GM12878 (cell line): ENCODE results near the gene ESR1. TPM values are rescaled to one million over a fixed set of nuclear protein-coding genes. Genes with fewer than 3 reads are reported as not detected.

ENCODE experiments used
- ATAC-seq: fragments of 200-7000 bp; cut with Tn5 transposase; 3 replicates; pipeline ENCODE4 v1.9.1; 2020; ENCODE audit warnings: mild to moderate bottlenecking, moderate library complexity
- BruUV-seq: library from RNA; stranded (reverse); fragments of 400-500 nt; replicated peaks from 2 replicates; lab custom pipeline; 2021; lab: Mats Ljungman, UMichigan
- CTCF ChIA-PET: fragments of 300-600 bp; sonication (Branson Sonifier 250); formaldehyde crosslinking; extraction: SDS; loops from one replicate; lab custom pipeline; 2021; ENCODE audit warnings: inconsistent platforms; lab: Yijun Ruan, JAX
- POLR2A ChIA-PET: fragments of 350-600 bp; formaldehyde crosslinking; extraction: SDS; loops from one replicate; lab custom pipeline; 2021; ENCODE audit warnings: inconsistent platforms; lab: Charles Lee
- RAD21 ChIA-PET: fragments of 300-600 bp; sonication (Branson Sonifier 250); formaldehyde crosslinking; loops from one replicate; lab custom pipeline; 2023; ENCODE audit warnings: antibody characterized with exemption; ENCODE audit not compliant: unreplicated experiment; lab: Charles Lee
- SMC1A ChIA-PET: fragments of 300-600 bp; sonication (Branson Sonifier 250); formaldehyde crosslinking; loops from one replicate; lab custom pipeline; 2023; ENCODE audit not compliant: unreplicated experiment, uncharacterized antibody; lab: Charles Lee
- DNase-seq: peaks from one replicate; pipeline ENCODE4 v3.0.0-alpha.2; 2011; ENCODE audit warnings: low read depth, low spot score
- FAIRE-seq: peaks from 3 replicates; lab custom pipeline; 2011; peaks lifted over from hg19 to GRCh38; lab: Jason Lieb, UNC
- H2AFZ ChIP-seq: 2 replicates; pipeline ENCODE4 v1.6.0; 2011; ENCODE audit warnings: low read depth, low read length, control low read depth; ENCODE audit not compliant: control insufficient read depth
- H3K27ac ChIP-seq: 2 replicates; pipeline ENCODE4 v1.5.1; 2011; ENCODE audit warnings: control low read depth; ENCODE audit not compliant: control insufficient read depth, insufficient read depth
- H3K27me3 ChIP-seq, 2 experiments: replicated peaks in 1 of 2; 2 replicates each; pipeline versions ENCODE4 v1.6.0 to v1.6.1; 2011; ENCODE audit warnings: low read length in 1 of 2; ENCODE audit not compliant: control insufficient read depth in 2 of 2, insufficient read depth in 2 of 2
- H3K36me3 ChIP-seq, 2 experiments: 2 replicates each; pipeline ENCODE4 v1.5.1; 2011; ENCODE audit warnings: low read length in 1 of 2; ENCODE audit not compliant: control insufficient read depth in 2 of 2, insufficient read depth in 2 of 2
- H3K4me1 ChIP-seq: 2 replicates; pipeline ENCODE4 v1.6.1; 2011; ENCODE audit warnings: mild to moderate bottlenecking, low read length, moderate library complexity, mixed read lengths; ENCODE audit not compliant: control insufficient read depth, insufficient read depth
- H3K4me2 ChIP-seq: 2 replicates; pipeline ENCODE4 v1.6.0; 2011; ENCODE audit warnings: control low read depth; ENCODE audit not compliant: control insufficient read depth, insufficient read depth
- H3K4me3 ChIP-seq: fragments of 200-600 bp; sonication (generic); 2 replicates; pipeline ENCODE4 v1.5.1; 2016
- H3K79me2 ChIP-seq: 2 replicates; pipeline ENCODE4 v1.6.0; 2011; ENCODE audit warnings: low read length; ENCODE audit not compliant: control insufficient read depth, insufficient read depth
- H3K9ac ChIP-seq: 2 replicates; pipeline ENCODE4 v1.8.0; 2011; ENCODE audit warnings: low read length, control low read depth, mixed read lengths; ENCODE audit not compliant: control insufficient read depth, insufficient read depth
- H3K9me3 ChIP-seq: replicated peaks from 3 replicates; pipeline ENCODE4 v1.5.1; 2011; ENCODE audit warnings: mild to moderate bottlenecking, low read length; ENCODE audit not compliant: control insufficient read depth, insufficient read depth
- H4K20me1 ChIP-seq: 2 replicates; pipeline ENCODE4 v1.6.0; 2011; ENCODE audit not compliant: control insufficient read depth, insufficient read depth
- CBX3 ChIP-seq: fragments of 200-600 bp; sonication (generic); IDR thresholded peaks from 2 replicates; pipeline ENCODE4 v1.6.1; 2016; ENCODE audit warnings: low read depth, borderline replicate concordance
- CEBPB ChIP-seq, 2 experiments: fragments of 150-350 bp in 1 of 2; IDR thresholded peaks; 2 replicates each; pipeline ENCODE4 v1.6.1; 2012 to 2014; ENCODE audit warnings: low read depth in 2 of 2, low read length in 2 of 2, borderline replicate concordance in 1 of 2, inconsistent platforms in 1 of 2
- E2F4 ChIP-seq: IDR thresholded peaks from 2 replicates; pipeline ENCODE4 v1.6.1; 2012; ENCODE audit warnings: low read depth, low read length, improper control_type of control experiment
- ESRRA ChIP-seq: IDR thresholded peaks from 2 replicates; pipeline ENCODE4 v1.6.1; 2012; ENCODE audit warnings: mild to moderate bottlenecking, low read length, improper control_type of control experiment
- EZH2 ChIP-seq: IDR thresholded peaks from 2 replicates; pipeline ENCODE4 v1.6.1; 2012; ENCODE audit warnings: low read depth, mild to moderate bottlenecking, control low read depth, inconsistent platforms, low read length, borderline replicate concordance; ENCODE audit not compliant: control insufficient read depth
- POLR2A ChIP-seq: IDR thresholded peaks from 2 replicates; pipeline ENCODE4 v1.6.1; 2011; ENCODE audit warnings: low read depth, mild to moderate bottlenecking, low read length
- RAD51 ChIP-seq: fragments of 450-650 bp; IDR thresholded peaks from 2 replicates; pipeline ENCODE4 v1.6.1; 2016; ENCODE audit warnings: moderate library complexity, mild to moderate bottlenecking, inconsistent platforms
- SKIL ChIP-seq: fragments of 450-650 bp; IDR thresholded peaks from 2 replicates; pipeline ENCODE4 v1.6.1; 2017; ENCODE audit warnings: mild to moderate bottlenecking, low read depth, inconsistent platforms; ENCODE audit not compliant: poor library complexity, severe bottlenecking
- SPI1 ChIP-seq: IDR thresholded peaks from 2 replicates; pipeline ENCODE4 v1.6.1; 2011; ENCODE audit warnings: low read depth, mild to moderate bottlenecking, low read length, moderate library complexity, borderline replicate concordance; ENCODE audit not compliant: insufficient read depth
- WGBS: methylation state at CpG from one replicate; pipeline ENCODE4 v1.1.6; 2016; ENCODE audit warnings: low lambda C conversion rate; ENCODE audit not compliant: insufficient replicate concordance, insufficient coverage; ENCODE audit errors: missing lambda C conversion rate; 5-methylcytosine and 5-hydroxymethylcytosine counted together
- in situ Hi-C: fragments of 300-500 bp; cut with MboI; formaldehyde crosslinking; loops from 9 replicates; pipeline ENCODE4 v1.14.3; 2018; ENCODE audit warnings: mixed read lengths
- intact Hi-C: fragments of 100-400 bp; cut with micrococcal nuclease; formaldehyde crosslinking; loops from one replicate; pipeline ENCODE4 v1.14.2; 2022; ENCODE audit not compliant: unreplicated experiment
- polyA plus RNA-seq, 11 experiments: library from polyadenylated mRNA; depleted of rRNA in 4 of 11; unstranded in 6 of 11; stranded (reverse) in 5 of 11; fragments of >200 nt; fragmentation: Nextera tagmentation in 4 of 11; fragmentation: Illumina TruSeq in 1 of 11; extraction: Ambion mirVana in 4 of 11; extraction: Trizol in 1 of 11; gene quantifications; 1 replicate in 1 of 11; 2 replicates in 10 of 11; pipeline versions ENCODE4 v1.2.1 to v1.2.3, GENCODE V29; 2011 to 2016; ENCODE audit warnings: inconsistent platforms in 2 of 11, missing spikeins in 2 of 11, low read depth in 1 of 11
- total RNA-seq, 4 experiments: library from RNA; depleted of rRNA in 3 of 4; stranded (reverse); fragments of >200 nt in 3 of 4; fragmentation: Illumina TruSeq in 1 of 4; extraction: Trizol in 1 of 4; gene quantifications; 2 replicates each; pipeline versions ENCODE4 v1.2.1 to v1.2.3, GENCODE V29; 2013 to 2021
- TF ChIP-seq, protein P1 (sequence below): IDR thresholded peaks from 2 replicates; pipeline ENCODE4 v1.6.1; 2011; ENCODE audit warnings: mild to moderate bottlenecking, low read depth, low read length, moderate library complexity; ENCODE audit not compliant: insufficient replicate concordance
- TF ChIP-seq, protein P2 (sequence below): fragments of 450-650 bp; IDR thresholded peaks from 2 replicates; pipeline ENCODE4 v1.6.1; 2014; ENCODE audit warnings: mild to moderate bottlenecking

ESR1 gene
- total and polyA plus RNA-seq, 10 of the 15 experiments (the other 5 are each of a cell fraction or from before 2014, with no cell fraction given), result 0.03 to 0.51 (median 0.21) TPM; not detected in 4

GRCh38 chr6:151940307-151940706 lies 132.8 kb downstream of the ESR1 start:
- no peak for DNase-seq
- BruUV-seq, result no TSS peak
- no peaks in the 10 kb centered on the region for H3K36me3 ChIP-seq
- no peaks in the 10 kb centered on the region for H4K20me1 ChIP-seq
- no peaks in the 10 kb centered on the region; a peak in 1 of 4 replicates for H3K27me3 ChIP-seq
- H3K9ac ChIP-seq, result no peak overlapping the region
- SMC1A ChIA-PET, result no interaction called here
- WGBS, result 32% methylated on average over 3 of the region's 3 CpGs
- no peak overlapping the region for H3K4me2 ChIP-seq
- RAD21 ChIA-PET, result no interaction called here
- no peak overlapping the region for H2AFZ ChIP-seq
- in situ Hi-C loops, result no loop called here
- POLR2A ChIA-PET, result no interaction called here
- TF ChIP-seq, protein P1, sequence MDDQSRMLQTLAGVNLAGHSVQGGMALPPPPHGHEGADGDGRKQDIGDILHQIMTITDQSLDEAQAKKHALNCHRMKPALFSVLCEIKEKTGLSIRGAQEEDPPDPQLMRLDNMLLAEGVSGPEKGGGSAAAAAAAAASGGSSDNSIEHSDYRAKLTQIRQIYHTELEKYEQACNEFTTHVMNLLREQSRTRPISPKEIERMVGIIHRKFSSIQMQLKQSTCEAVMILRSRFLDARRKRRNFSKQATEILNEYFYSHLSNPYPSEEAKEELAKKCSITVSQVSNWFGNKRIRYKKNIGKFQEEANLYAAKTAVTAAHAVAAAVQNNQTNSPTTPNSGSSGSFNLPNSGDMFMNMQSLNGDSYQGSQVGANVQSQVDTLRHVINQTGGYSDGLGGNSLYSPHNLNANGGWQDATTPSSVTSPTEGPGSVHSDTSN, result no peak
- TF ChIP-seq POLR2A (no peak), ESRRA (no peak), RAD51 (no peak), CBX3 (no peak), E2F4 (no peak), EZH2 (no peak), CEBPB (IDR thresholded peaks at IDR 0.05; ENCODE audit: borderline replicate concordance in 1 of 2, low read depth in 2 of 2, low read length in 2 of 2) (no peak), SPI1 (no peak), SKIL (no peak)
- TF ChIP-seq, protein P2, sequence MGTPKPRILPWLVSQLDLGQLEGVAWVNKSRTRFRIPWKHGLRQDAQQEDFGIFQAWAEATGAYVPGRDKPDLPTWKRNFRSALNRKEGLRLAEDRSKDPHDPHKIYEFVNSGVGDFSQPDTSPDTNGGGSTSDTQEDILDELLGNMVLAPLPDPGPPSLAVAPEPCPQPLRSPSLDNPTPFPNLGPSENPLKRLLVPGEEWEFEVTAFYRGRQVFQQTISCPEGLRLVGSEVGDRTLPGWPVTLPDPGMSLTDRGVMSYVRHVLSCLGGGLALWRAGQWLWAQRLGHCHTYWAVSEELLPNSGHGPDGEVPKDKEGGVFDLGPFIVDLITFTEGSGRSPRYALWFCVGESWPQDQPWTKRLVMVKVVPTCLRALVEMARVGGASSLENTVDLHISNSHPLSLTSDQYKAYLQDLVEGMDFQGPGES, result no peak
- TF ChIP-seq, all 136 proteins: peak for 0
- Histone ChIP-seq H3K9me3 (no peaks in the 10 kb centered on the region), H3K4me3 (no peak overlapping the region), H3K79me2 (no peaks in the 10 kb centered on the region), H3K4me1 (no peaks in the 10 kb centered on the region), H3K27ac (no peak overlapping the region)
- FAIRE-seq (no peak), ATAC-seq (no peak)
- CTCF ChIA-PET, result no interaction called here
- intact Hi-C loops, result no loop called here
